C4-2B (cell line): ENCODE results near the gene EHBP1L1.

ENCODE experiments used
- H3K27ac ChIP-seq: fragments of 450-650 bp; 2 replicates; pipeline ENCODE4 v1.5.1; 2017
- CTCF ChIP-seq: fragments of 450-650 bp; conservative IDR thresholded peaks from 2 replicates; pipeline ENCODE4 v1.5.1; 2017; ENCODE audit warnings: mild to moderate bottlenecking
- ZFX ChIP-seq: fragments of 450-650 bp; IDR thresholded peaks from 2 replicates; pipeline ENCODE4 v1.6.1; 2017

EHBP1L1 gene

GRCh38 chr11:65612691-65613090 is 36.8 kb downstream of the EHBP1L1 start:
- peak overlapping the region; percentile 94; the same call in 1 of the 2 replicates for H3K27ac ChIP-seq
- TF ChIP-seq CTCF (no peak), ZFX (no peak)

GRCh38 chr11:65613091-65613928 is 37.5 kb downstream of the EHBP1L1 start:
- TF ChIP-seq ZFX, result no peak
- no peak for TF ChIP-seq CTCF
- H3K27ac ChIP-seq, result peak overlapping the region; percentile 94

- TF ChIP-seq CTCF (no peak), ZFX (no peak)
These were observed 39.5 kb downstream of the EHBP1L1 start, which contains the start of gene PCNX3 for GRCh38 chr11:65615229-65615949. PCNX3 (plus strand) TSS chr11:65615776; CDS start chr11:65616312, 536 bp downstream.

GRCh38 chr11:65615950-65616574 is 40.2 kb downstream of the EHBP1L1 start:
- peak overlapping the region; percentile 94 for H3K27ac ChIP-seq
- TF ChIP-seq CTCF, result no peak
- TF ChIP-seq ZFX, result peak; percentile 78; the same call in 1 of the 2 replicates

More at GRCh38 chr11:65615229-65615949, 39.5 kb downstream of the EHBP1L1 start, which contains the start of gene PCNX3:
- H3K27ac ChIP-seq, result peak within 1 kb of the TSS; percentile 94

- peak overlapping the region; percentile 94 for H3K27ac ChIP-seq
- TF ChIP-seq ZFX (no peak), CTCF (no peak)
These were observed 40.7 kb downstream of the EHBP1L1 start for GRCh38 chr11:65616575-65617001.

GRCh38 chr11:65617136-65617850 is 41.4 kb downstream of the EHBP1L1 start:
- TF ChIP-seq ZFX, result no peak
- TF ChIP-seq CTCF, result no peak
- H3K27ac ChIP-seq, result peak overlapping the region; percentile 94
